LNCAP (cell line): Measurements from ENCODE around the gene CNOT8.

Experiments
- TF ChIP-seq, protein P1 (sequence below): fragments of 450-650 bp; IDR thresholded peaks from 2 replicates; pipeline ENCODE4 v1.5.1; 2017; ENCODE audit warnings: mild to moderate bottlenecking

The CNOT8 gene

DNA sequence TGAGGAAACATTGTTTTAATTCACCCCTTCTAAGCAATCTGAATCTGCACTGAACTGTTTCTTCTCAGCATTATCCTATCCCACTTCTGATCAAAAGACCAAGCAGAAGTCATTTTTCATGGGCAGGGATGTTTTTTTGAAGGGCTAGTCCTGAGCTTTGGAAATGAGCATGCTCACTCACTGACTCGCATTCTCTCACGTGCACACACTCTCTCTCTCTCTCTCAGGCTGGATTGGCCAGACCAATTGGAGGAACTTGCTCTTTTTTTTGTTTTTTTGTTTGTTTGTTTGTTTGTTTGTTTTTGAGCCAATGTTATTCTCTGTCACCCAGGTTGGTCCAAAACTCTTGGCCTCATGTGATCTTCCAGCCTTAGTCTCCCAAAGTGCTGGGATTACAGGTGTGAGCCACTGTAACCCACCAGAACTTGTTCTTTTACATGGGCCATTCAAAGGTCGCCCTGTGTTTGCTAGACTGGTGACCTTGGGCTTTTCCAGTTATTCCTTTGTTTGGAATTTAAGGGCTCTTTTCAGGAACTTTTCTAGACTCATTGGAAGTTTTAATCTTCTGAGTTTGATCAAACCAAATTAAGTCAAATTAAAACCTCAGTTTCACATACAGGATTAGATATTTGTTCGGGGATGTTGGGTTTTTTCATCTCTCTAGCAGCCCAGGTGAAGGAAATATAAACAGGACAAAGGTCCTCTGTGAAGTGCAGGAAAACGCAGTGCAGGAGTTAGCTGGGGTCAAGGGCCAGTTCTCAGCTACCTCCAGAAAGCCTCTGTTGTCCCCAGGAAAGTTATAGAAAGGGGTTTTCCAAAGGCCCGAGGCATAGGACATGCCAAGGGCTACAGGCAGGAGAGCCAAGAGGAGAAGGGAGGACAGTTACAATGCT is 21.2 kb upstream of the CNOT8 start:
- TF ChIP-seq, protein P1, sequence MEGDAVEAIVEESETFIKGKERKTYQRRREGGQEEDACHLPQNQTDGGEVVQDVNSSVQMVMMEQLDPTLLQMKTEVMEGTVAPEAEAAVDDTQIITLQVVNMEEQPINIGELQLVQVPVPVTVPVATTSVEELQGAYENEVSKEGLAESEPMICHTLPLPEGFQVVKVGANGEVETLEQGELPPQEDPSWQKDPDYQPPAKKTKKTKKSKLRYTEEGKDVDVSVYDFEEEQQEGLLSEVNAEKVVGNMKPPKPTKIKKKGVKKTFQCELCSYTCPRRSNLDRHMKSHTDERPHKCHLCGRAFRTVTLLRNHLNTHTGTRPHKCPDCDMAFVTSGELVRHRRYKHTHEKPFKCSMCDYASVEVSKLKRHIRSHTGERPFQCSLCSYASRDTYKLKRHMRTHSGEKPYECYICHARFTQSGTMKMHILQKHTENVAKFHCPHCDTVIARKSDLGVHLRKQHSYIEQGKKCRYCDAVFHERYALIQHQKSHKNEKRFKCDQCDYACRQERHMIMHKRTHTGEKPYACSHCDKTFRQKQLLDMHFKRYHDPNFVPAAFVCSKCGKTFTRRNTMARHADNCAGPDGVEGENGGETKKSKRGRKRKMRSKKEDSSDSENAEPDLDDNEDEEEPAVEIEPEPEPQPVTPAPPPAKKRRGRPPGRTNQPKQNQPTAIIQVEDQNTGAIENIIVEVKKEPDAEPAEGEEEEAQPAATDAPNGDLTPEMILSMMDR, result no peak

DNA sequence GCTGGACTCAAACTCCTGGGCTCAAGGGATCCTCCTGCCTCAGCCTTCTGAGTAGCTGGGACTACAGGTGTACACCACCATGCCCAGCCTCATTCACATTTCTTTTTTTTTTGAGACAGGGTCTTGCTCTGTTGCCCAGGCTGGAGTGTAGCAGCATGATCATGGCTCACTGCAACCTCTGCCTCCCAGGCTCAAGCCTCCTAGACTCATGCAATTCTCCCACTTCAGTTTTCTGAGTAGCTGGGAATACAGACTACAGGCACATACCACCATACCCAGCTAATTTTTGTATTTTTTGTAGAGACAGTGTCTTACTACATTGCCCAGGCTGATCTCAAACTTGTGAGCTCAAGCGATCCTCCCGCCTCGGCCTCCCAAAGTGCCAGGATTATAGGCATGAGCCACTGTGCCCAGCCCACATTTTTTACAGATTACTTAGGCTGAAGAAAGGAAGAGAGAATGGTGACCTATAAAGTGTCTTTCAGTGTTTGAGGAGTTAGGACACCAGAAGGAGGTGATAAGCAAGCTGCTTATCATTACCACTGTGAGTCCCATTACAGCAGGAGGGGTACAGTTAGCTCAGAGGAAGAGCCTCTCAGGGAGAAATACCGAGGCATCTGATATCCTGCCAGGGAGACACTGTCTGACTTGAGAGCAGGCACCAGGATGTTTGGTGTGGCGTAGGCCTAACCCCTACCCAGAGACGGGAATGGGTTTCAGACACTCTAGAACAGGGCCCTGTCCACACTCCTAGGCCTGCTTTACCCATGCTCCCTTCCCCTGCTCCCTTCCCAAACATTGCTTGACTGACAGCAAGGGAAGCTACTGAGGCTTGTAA is 17.8 kb upstream of the CNOT8 start:
- TF ChIP-seq, protein P1, result no peak

DNA sequence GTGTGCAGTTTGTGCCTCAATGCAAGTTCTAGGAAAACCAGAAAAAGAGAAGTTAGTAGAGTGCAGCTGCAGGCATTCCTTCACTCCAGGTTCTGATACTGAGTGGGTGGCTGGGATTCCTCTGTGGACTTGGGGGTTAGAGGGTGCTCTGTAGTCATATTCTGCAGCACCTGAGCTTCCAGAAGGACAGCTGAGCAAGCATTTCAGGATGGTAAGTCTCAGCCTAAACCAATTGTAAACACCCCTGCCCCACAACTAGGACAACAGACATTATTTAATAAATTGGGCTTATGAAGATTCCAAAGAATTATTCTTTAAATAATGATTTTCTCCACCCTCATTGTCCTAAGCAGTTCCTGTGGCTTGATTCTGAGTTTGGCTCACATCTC is 17.2 kb upstream of the CNOT8 start:
- TF ChIP-seq, protein P1, result no peak

DNA sequence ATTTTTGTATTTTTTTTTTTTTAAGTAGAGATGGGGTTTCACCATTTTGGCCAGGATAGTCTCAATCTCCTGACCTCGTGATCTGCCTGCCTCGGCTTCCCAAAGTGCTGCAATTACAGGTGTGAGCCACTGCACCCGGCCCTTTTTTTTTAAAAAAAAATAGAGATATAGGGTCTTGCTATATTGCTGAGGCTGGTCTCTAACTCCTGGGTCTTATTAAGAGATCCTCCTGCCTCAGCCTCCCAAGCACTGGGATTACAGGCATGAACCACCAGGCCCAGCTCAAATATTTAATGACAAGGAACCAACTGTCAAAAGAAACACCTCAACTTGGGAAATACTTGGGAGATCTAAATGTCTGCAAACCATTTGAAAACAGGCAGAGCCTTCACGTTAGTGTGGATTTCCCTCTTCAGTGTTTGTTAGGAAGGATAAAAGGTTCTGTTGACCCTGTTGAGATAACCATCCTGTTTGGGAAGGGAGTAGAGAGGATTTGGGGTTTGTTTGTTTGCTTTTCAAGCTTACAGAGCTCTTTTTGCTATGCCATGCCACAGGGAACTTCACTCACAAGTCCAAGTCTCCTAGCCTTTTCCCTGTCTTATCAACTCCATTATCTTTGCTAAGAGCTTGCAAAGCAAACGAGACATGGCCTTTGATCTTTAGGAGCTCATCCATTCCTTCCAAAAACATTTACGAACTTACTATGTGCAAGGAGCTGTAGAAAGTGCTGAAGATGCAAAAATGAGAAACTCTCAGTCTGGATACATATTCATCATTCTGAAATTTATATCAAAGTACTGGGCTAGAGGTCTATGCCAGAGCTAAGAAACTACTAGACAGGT is 15.5 kb upstream of the CNOT8 start:
- TF ChIP-seq, protein P1, result no peak

DNA sequence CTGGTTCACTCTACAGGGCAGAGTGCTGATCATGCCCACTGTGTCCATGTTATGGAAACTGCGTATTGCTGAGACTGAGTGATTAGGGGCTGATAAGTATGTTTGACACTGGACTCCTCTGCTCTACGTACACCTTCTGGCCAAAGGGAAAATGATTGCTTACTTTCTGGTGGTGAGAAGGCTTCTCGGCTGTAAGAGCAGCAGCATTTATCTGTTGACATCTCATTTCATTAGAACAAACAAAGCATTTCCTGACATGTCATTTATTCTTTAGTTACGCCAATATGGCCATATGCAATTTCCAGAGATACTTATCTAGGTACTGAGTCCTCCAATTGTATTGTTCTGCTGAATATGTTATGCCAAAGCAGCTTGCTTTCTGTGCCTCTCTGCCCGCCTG is 13.6 kb upstream of the CNOT8 start:
- TF ChIP-seq, protein P1, result no peak

DNA sequence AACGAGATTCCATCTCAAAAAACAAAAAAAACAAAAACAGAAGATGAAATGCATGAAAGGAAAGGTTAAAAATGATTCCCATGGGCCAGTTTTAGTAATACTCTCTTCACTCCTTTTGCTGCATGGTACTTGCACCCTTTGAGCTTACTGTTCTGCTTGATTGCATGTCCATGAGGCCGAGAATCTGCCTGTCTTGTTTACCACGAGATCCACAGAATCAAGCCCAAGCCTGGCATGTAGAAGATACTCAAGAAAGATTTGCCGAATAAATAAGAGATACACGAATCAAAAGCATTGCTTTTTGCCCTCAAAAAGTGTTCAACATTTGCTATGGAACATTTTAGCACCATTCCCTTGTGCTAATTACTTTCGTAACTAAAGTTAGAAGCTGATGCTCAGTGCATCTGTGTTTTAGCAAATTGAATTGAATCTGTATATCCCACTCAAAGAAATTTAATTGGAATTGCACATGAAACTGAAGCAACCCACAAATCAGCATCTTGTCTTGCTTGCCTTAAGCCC is 9.1 kb upstream of the CNOT8 start:
- TF ChIP-seq, protein P1, result no peak

DNA sequence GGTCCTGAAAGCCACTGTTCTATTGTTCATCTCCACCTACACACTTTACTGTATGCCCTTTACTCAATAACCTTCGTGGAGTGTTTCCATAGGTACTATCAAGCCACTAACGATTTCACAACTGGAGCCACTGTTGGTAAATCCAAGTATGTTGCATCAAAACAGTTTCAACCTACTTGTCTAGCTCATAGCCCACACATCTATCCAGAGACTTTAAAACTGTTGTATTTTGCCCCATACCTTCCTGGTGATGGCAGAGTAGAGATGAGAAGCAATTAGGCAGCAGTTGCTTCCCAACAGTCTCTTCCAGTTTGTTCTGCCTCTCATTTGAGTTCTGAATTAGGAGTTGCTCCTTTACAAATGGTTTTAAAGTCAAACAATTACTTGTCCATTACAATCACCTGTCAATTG is 8.6 kb upstream of the CNOT8 start:
- TF ChIP-seq, protein P1, result no peak
